PC-9 (cell line): Measurements from ENCODE around the gene C10orf53. TPM values are rescaled to one million over a fixed set of nuclear protein-coding genes. Genes with fewer than 3 reads are reported as not detected.

Source experiments
- BruUV-seq: library from RNA; stranded (reverse); fragments of 400-500 nt; replicated peaks from 2 replicates; lab custom pipeline; 2021; lab: Mats Ljungman, UMichigan
- CTCF ChIA-PET: fragments of 300-600 bp; sonication (Branson Sonifier 250); formaldehyde crosslinking; loops from one replicate; lab custom pipeline; 2022; ENCODE audit warnings: antibody characterized with exemption; lab: Charles Lee
- POLR2A ChIA-PET: fragments of 300-600 bp; sonication (Branson Sonifier 250); formaldehyde crosslinking; loops from one replicate; lab custom pipeline; 2022; ENCODE audit warnings: antibody characterized with exemption; ENCODE audit not compliant: unreplicated experiment; lab: Charles Lee
- DNase-seq, 2 experiments: peaks; one replicate each; pipeline versions ENCODE4 v3.0.0 to v3.0.0-alpha.2; 2015 to 2022; ENCODE audit warnings: mixed read lengths in 1 of 2
- H2AFZ ChIP-seq: fragments of 200-600 bp; sonication (generic); 2 replicates; pipeline ENCODE4 v1.8.1; 2017; ENCODE audit warnings: antibody characterized with exemption
- H3F3A ChIP-seq: fragments of 200-600 bp; sonication (generic); 2 replicates; pipeline ENCODE4 v1.8.1; 2017; ENCODE audit warnings: antibody characterized with exemption, mild to moderate bottlenecking, low read depth; ENCODE audit not compliant: insufficient read depth
- H3K27ac ChIP-seq: fragments of 200-600 bp; sonication (generic); 2 replicates; pipeline ENCODE4 v1.6.1; 2016; ENCODE audit warnings: mixed run types
- H3K27me3 ChIP-seq: fragments of 200-600 bp; sonication (generic); 2 replicates; pipeline ENCODE4 v1.6.1; 2016; ENCODE audit warnings: low read depth, mixed run types; ENCODE audit not compliant: insufficient read depth
- H3K36me3 ChIP-seq: fragments of 200-600 bp; sonication (generic); 2 replicates; pipeline ENCODE4 v1.6.1; 2016; ENCODE audit warnings: low read depth, mixed run types
- H3K4me1 ChIP-seq: fragments of 200-600 bp; sonication (generic); replicated peaks from 2 replicates; pipeline ENCODE4 v1.6.1; 2016; ENCODE audit warnings: mixed run types; ENCODE audit not compliant: insufficient read depth
- H3K4me2 ChIP-seq: fragments of 200-600 bp; sonication (generic); 2 replicates; pipeline ENCODE4 v1.6.1; 2017; ENCODE audit warnings: mixed run types
- H3K4me3 ChIP-seq: fragments of 200-600 bp; sonication (generic); 2 replicates; pipeline ENCODE4 v1.6.1; 2016; ENCODE audit warnings: mixed run types
- H3K79me2 ChIP-seq: fragments of 200-600 bp; sonication (generic); 2 replicates; pipeline ENCODE4 v1.6.1; 2017; ENCODE audit warnings: low read depth, mixed run types
- H3K9me2 ChIP-seq: fragments of 200-600 bp; sonication (generic); 2 replicates; pipeline ENCODE4 v1.8.1; 2017; ENCODE audit warnings: mild to moderate bottlenecking; ENCODE audit not compliant: insufficient read depth
- H3K9me3 ChIP-seq: fragments of 200-600 bp; sonication (generic); 2 replicates; pipeline ENCODE4 v1.8.1; 2016; ENCODE audit warnings: low read depth; ENCODE audit not compliant: insufficient read depth
- H4K20me1 ChIP-seq: fragments of 200-600 bp; sonication (generic); 2 replicates; pipeline ENCODE4 v1.8.1; 2017; ENCODE audit not compliant: insufficient read depth
- EZH2 ChIP-seq: fragments of 200-600 bp; sonication (generic); IDR thresholded peaks from 2 replicates; pipeline ENCODE4 v1.8.0; 2017; ENCODE audit warnings: antibody characterized with exemption, low read depth
- intact Hi-C: fragments of 100-400 bp; cut with micrococcal nuclease; formaldehyde crosslinking; loops from one replicate; pipeline ENCODE4 v1.10.0; 2022; ENCODE audit not compliant: unreplicated experiment
- total RNA-seq: library from RNA; stranded (reverse); gene quantifications from 2 replicates; pipeline ENCODE4 v1.2.3, GENCODE V29; 2021
- TF ChIP-seq, protein P1 (sequence below): fragments of 200-600 bp; sonication (generic); conservative IDR thresholded peaks from 2 replicates; pipeline ENCODE4 v1.6.1; 2017; ENCODE audit warnings: mixed run types, antibody characterized with exemption, mild to moderate bottlenecking, moderate library complexity

The C10orf53 gene
- total RNA-seq, 1 experiment from 2014 or later = not detected

DNA sequence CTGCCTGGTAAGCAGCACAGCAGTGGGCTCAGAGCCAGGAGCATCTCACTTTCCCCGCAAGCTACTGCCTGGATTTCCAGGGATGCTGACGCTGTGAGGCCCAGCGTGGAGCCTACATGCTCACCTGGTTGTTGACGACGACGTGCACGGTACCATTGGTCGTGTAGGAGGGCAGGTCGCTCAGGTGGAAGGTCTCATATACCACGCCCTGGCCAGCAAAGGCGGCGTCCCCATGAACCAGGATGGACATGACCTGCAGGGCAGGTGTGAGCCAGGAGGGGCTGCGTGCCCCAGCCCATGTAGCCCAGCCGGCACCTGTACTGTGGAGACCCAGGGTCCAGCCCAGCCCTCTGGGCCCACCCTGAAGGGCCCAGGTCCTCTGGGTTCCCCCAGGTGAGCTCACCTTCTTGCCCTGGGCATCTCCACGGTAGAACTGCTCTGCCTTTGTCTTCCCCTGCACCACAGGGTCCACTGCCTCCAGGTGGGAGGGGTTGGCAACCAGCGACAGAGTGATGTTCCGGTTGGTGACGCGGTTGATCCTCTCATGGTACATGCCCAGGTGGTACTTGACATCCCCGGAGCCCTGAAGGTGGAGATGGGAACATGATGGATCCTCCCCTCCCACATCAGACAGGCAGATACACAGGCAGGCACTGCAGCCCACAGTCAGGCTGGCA is 67.3 kb downstream of the C10orf53 start:
- Histone ChIP-seq H2AFZ (no peak overlapping the region), H3K36me3 (no peaks in the 10 kb centered on the region), H3K4me2 (no peak overlapping the region), H3K79me2 (no peaks in the 10 kb centered on the region), H3F3A (no peaks in the 10 kb centered on the region), H3K9me3 (no peaks in the 10 kb centered on the region), H4K20me1 (no peaks in the 10 kb centered on the region), H3K4me1 (no peaks in the 10 kb centered on the region), H3K27ac (no peak overlapping the region), H3K9me2 (no peaks in the 10 kb centered on the region), H3K4me3 (no peak overlapping the region), H3K27me3 (peaks cover 87% of the 10 kb centered on the region)
- ChIA-PET POLR2A (no interaction called here), CTCF (no interaction called here)
- BruUV-seq = no TSS peak
- intact Hi-C loops = no loop called here
- TF ChIP-seq, protein P1, sequence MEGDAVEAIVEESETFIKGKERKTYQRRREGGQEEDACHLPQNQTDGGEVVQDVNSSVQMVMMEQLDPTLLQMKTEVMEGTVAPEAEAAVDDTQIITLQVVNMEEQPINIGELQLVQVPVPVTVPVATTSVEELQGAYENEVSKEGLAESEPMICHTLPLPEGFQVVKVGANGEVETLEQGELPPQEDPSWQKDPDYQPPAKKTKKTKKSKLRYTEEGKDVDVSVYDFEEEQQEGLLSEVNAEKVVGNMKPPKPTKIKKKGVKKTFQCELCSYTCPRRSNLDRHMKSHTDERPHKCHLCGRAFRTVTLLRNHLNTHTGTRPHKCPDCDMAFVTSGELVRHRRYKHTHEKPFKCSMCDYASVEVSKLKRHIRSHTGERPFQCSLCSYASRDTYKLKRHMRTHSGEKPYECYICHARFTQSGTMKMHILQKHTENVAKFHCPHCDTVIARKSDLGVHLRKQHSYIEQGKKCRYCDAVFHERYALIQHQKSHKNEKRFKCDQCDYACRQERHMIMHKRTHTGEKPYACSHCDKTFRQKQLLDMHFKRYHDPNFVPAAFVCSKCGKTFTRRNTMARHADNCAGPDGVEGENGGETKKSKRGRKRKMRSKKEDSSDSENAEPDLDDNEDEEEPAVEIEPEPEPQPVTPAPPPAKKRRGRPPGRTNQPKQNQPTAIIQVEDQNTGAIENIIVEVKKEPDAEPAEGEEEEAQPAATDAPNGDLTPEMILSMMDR = no peak
- no peak for TF ChIP-seq EZH2
- no peak for DNase-seq

Other genes starting within 250 kb of the C10orf53 start
- gene ERCC6, start 140.5 kb upstream of the C10orf53 start, total RNA-seq = 47.1 and 49.7 TPM in 2 replicates
- not detected in 2 replicates for gene SLC18A3, start 69.3 kb upstream of the C10orf53 start, total RNA-seq
- not detected in 2 replicates for gene CHAT, start 65.6 kb upstream of the C10orf53 start, total RNA-seq
- not detected in 2 replicates for gene OGDHL, start 82.7 kb downstream of the C10orf53 start, total RNA-seq